NOMO-1 treated with DMSO at 0.1 percent for 48 hours (cell line): ENCODE results near the gene RGS6.

ENCODE experiments used
- DNase-seq: peaks from one replicate; lab custom pipeline; 2025; ENCODE audit not compliant: unreplicated experiment; lab: John Stamatoyannopoulos, UW

The RGS6 gene

DNA sequence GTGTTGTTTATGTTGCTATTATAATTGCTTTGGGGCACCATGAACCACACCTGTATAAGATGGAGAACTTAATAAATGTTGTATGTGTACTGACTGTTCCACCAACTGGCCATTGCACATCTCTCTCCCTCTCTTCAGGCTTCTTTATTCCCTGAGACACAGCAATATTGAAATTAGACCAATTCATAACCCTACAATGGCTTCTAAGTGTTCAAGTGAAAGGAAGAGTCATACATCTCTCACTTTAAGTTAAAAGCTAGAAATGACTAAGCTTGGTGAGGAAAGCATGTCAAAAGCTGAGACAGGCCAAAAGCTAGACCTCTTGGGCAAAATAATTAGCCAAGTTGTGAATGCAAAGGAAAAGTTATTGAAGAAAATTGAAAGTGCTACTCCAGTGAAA, 373.3 kb downstream of the RGS6 start:
- DNase-seq: no peak

- DNase-seq: no peak
Observed at GRCh38 chr14:72308967-72309485, 376.8 kb downstream of the RGS6 start.

GRCh38 chr14:72311116-72311515, 378.9 kb downstream of the RGS6 start:
- DNase-seq: no peak

DNA sequence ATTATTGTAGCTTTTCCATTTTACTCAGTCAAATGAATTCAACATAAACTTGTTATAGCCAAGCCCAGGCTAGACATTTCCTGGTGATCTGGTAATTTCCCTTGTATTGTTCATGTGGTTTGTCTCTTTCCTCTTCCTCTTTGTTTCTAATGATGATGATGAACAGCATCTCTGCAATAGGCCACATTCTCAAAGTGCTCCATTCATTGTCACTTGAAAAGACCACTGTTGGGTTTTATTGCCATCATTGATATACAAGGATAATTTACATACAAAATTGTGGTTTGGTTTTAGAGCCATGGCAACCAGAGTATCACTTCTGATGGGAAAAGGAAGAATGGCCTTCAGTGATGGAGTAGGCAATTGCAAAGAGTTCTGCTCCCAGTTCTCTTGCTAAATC, 379.3 kb downstream of the RGS6 start:
- DNase-seq: no peak

DNA sequence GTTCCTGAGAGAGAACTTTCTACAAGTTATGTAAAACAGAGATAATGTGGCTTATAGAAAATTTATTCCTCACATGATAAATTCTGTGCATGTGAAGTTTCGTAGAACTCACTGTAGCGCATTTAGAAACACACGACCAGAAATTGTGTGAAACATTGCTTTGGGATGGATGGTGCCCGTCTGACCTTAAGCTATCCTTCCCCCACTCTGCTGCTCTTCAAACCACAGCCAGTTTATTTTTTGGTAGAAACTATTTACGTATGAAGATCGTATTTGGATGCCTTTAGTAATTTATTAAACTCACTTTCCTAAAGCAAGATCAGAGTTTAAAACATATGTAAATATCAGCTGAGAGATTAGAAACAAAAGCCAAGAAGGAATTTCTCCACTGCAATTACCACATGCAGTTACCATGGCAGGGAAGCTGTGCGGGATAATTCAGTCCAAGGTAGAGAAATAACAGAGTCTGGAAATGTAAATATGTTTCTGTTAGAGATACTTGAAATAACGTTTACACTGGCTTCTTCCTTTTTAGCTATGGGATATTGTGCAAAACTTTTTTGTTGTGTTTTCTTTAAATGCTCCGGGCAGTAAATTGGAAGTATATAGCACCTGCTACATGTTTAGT, 382.7 kb downstream of the RGS6 start:
- DNase-seq: no peak

- DNase-seq: no peak
Observed at GRCh38 chr14:72315714-72316113, 383.5 kb downstream of the RGS6 start.

DNA sequence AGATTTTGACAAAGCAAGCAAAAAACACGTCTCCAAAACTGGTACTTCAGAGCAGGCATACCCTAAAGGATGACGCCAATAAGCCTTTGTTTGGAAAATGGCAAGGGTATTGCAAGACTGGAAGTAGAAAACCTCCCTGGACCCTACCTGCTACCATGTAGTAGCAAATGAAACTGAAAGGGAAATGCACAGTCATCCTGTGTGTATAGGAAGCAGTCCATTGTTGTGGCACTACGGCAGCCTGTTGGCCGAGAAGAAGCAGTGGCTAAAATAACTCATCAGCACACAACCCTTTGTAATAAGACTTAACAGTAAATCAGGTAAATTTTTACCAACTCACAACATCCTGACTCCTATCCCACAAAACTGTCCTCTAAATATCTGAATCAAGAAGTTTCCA, 386.4 kb downstream of the RGS6 start:
- no peak for DNase-seq

DNA sequence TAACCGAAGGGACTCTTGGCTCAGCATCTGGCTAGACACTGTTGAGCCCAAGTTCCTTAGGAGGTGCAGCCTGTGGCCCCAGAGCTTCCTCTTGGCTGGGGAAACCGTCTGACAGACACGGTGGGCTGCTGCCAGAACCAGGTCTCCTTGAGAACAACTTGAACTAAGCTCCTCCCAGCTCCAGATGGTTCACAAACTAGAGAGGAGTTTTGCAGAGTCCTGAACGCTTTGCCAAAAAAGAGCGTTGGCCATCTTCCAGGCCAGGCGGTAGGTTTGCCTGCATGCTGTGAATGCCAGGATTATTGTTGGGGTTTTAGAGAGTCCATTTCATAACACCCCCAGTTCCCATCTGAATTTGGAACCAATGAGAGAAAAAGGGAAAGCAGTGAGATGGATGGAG, 399.8 kb downstream of the RGS6 start:
- no peak for DNase-seq

DNA sequence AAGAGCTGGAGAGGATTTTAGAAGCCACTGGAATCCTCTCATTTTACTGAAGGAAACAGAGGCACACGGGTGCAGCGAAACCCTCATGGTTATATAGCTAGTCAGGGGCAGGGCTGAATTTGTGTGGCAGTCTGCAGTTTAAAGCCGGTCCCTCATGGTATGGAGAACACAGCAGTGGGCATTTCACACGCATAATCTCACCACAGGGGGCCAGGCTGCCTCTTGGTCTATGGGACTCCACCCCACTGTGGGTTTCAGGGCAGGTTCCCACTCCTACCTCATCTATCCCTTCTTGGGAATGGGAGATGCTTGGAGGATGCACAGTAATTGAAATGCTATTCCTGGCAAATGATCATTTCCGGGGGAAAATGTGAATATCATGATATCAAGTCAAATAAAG, 400.6 kb downstream of the RGS6 start:
- DNase-seq: no peak

- no peak for DNase-seq
Observed at GRCh38 chr14:72333357-72333756, 401.1 kb downstream of the RGS6 start.

- DNase-seq: no peak
Observed at GRCh38 chr14:72336311-72336980, 404.2 kb downstream of the RGS6 start.

DNA sequence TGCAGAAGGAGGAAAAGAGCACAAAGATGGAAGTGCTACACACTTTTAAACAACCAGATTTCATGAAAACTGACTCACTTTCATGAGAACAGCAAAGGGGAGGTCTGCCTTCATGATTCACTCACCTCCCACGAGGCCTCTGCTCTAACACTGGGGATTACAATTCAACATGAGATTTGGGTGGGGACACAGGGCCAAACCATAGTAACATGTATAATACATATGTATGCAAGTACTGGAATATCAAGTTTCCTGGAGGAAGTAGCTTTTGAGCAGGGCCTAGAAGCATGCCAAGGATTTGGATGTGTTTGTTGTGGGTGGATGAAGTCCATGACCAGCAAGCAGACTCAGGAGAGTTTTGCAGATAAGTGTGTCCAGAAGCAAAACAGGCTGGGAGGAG, 409.0 kb downstream of the RGS6 start:
- DNase-seq: no peak

DNA sequence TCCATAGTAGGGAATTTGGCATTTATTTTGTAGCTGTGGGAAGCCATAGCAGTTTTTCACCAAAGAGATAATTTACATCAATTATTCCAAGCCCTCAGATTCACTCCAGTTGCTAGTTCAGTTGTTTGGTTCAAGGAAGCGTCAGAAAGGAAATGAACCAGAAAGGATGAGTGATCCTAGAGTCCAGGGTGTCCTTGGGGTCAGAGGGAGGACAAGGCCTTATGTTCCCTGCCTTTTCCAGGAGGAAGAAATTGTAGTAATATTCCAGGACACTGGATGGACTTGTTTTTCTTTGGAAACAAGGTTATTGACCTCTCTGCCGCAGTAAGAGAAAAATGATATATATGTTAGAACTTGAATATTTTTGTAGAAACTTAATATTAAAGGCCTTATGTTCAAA, 409.5 kb downstream of the RGS6 start:
- no peak for DNase-seq

DNA sequence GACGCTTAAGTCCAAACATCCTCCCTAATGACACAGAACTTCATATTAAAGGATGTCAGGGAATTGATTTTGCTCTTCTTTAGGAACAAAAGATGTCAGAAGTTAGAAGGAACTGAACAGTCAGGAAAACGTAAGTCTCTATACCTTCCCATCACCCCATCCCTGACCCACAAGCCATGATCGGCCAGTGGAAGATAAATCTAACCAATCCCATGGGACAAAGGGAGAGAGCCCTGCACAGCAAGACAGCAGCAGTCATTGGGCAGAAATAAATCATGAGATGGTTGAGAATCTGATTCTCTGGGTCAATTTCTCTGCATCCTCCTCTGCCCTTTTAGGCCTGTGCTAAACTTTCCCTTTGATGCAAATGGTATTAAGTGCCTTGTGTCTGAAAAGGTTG, 414.9 kb downstream of the RGS6 start:
- DNase-seq: no peak

GRCh38 chr14:72350215-72350614, 418.0 kb downstream of the RGS6 start:
- no peak for DNase-seq

- no peak for DNase-seq
Observed at GRCh38 chr14:72352012-72352411, 419.8 kb downstream of the RGS6 start.

DNA sequence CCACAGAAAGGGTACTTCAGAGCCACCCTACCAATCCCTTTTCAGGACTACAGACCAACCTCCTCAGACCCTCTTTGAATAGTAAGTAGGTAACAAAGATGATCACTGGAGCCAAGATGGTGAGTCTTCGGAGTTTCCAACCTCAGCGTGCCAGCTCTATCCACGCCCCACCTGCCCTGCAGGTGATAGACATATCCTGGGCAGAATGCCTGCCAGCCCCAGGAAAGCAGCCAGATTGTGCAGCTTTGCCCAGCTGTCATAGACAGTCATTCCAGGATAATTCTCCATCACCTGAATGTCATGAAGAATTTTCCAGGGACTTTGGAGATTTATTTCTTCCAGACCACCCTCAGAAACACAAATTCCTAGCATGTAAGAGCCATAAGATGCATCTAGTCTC, 434.4 kb downstream of the RGS6 start:
- DNase-seq: no peak

GRCh38 chr14:72369106-72369505, 436.9 kb downstream of the RGS6 start:
- DNase-seq: no peak

DNA sequence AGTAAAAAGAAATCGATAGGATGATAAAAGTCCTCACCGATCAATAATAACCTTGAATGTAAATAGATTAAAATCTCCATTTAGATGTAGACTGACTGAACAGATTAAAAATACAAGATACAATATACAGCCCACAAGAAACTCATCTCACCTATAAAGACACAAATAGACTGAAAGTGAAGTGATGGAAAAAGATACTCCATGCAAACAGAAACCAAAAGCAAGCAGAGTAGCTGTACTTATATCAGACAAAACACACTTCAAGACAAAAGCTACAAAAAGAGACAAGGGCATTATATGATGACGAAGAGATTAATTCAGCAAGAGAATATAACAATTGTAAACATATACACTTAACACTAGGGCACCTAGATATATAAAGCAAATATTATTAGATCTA, 444.8 kb downstream of the RGS6 start:
- DNase-seq: no peak

GRCh38 chr14:72380456-72380855, 448.2 kb downstream of the RGS6 start:
- DNase-seq: no peak

DNA sequence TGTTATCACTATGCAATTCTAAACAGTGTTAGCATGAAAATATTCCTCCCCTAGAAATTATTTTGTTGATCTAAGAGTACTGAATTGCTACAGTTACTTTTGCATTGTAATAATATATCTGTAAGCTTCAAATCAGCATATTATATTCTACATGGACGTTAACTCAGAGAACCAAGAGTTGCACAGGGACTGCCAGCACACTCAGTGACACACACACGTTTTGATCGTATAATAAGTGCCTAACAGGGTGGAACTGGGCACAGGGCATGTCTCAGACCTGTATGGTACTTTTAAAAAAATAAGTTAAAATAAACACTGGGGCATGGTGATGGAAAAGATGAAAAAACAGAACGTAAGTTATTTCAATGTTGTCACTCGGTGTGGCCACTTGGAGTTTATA, 451.6 kb downstream of the RGS6 start:
- DNase-seq: no peak

DNA sequence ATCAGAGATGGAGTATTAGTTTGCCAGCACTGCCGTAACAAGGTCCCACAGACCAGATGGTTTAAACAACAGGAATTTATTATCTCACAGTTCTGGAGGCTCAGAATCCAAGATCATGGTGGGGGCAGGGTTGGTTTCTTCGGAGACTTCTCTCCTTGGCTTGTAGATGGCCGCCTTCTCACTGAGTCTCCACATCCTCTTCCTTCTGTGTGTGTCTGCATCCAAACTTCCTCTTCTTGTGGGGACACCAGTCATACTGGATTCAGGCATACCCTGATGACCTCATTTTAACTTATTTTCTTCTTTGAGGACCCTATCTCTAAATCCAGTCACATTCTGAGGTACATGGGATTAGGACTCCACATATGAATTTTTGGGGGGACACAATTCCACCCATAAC, 455.5 kb downstream of the RGS6 start:
- peak; percentile 22 for DNase-seq

DNA sequence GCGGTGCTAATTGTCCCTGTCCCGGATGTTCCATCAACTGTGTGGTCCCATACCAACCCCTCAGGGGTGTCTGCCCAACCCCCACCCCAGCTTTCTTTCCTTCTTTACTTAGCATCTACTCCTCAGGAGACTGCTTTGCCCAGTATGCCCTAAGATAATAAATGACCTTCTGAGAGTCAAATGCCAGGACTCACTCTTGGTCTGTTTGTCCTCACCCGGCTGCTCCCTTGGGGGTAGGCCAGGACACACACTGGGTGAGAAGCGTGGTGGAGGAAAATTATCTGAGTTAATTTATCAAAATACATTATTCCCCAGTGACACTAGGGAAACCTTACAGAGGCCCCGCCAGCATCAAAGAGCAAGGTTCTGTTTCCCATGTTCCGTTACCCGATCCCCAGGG, 457.0 kb downstream of the RGS6 start:
- no peak for DNase-seq
